ENCODE results near the gene STOML2.
A peak's percentile ranks its signal among the peaks of the same experiment; 100 is the strongest.

The STOML2 gene

GRCh38 chr9:35097573-35097972 is 5.4 kb downstream of the STOML2 start:
- H3K9me2 ChIP-seq (replicated peaks; ENCODE audit: insufficient read depth, low read length): no peaks in the 10 kb centered on the region
- TF ChIP-seq CTCF (IDR thresholded peaks at IDR 0.05; ENCODE audit: insufficient read depth, low read length, poor library complexity, severe bottlenecking) (no peak), EZH2phosphoT487 (conservative IDR thresholded peaks at IDR 0.05; ENCODE audit: low read length) (no peak)
- peaks cover 18% of the 10 kb centered on the region for H3K79me2 ChIP-seq (ENCODE audit: insufficient read depth, low read length)
- H3K9ac ChIP-seq (ENCODE audit: low read length): no peak overlapping the region
- no peaks in the 10 kb centered on the region for H3K27me3 ChIP-seq (ENCODE audit: low read length)
- no peak overlapping the region for H3K4me3 ChIP-seq (ENCODE audit: insufficient read depth, low read length, poor library complexity, severe bottlenecking)
- no peak overlapping the region for H3K4me2 ChIP-seq (ENCODE audit: low read depth, low read length, poor library complexity, severe bottlenecking)
- H3K9me3 ChIP-seq (ENCODE audit: insufficient read depth, low read length): no peaks in the 10 kb centered on the region
- no peaks in the 10 kb centered on the region for H3K36me3 ChIP-seq (ENCODE audit: low read length)
- H2AFZ ChIP-seq (ENCODE audit: low read depth, low read length, severe bottlenecking): no peak overlapping the region
- H3F3A ChIP-seq (ENCODE audit: insufficient read depth): no peaks in the 10 kb centered on the region
- H4K20me1 ChIP-seq (ENCODE audit: low read depth, low read length): no peaks in the 10 kb centered on the region
- H3K27ac ChIP-seq (ENCODE audit: low read depth, low read length): no peak overlapping the region

GRCh38 chr9:35096035-35096849 is 6.7 kb downstream of the STOML2 start, which contains the start of gene PIGO:
Gene PIGO, minus strand, starts transcription at chr9:35096591. Its CDS starts 1,026 bp downstream, at chr9:35095565.
- H3K4me2 ChIP-seq (ENCODE audit: low read depth, low read length, poor library complexity, severe bottlenecking): peak within 1 kb of the TSS; percentile 66
- no peaks in the 10 kb centered on the region for H3F3A ChIP-seq (ENCODE audit: insufficient read depth)
- no peaks in the 10 kb centered on the region for H3K9me3 ChIP-seq (ENCODE audit: insufficient read depth, low read length)
- no peaks in the 10 kb centered on the region for H3K36me3 ChIP-seq (ENCODE audit: low read length)
- H3K9me2 ChIP-seq (replicated peaks; ENCODE audit: insufficient read depth, low read length): no peaks in the 10 kb centered on the region
- peak within 1 kb of the TSS; percentile 83 for H3K27ac ChIP-seq (ENCODE audit: low read depth, low read length)
- peaks cover 6% of the 10 kb centered on the region; the same call in 1 of the 2 replicates for H3K79me2 ChIP-seq (ENCODE audit: insufficient read depth, low read length)
- peak within 1 kb of the TSS; percentile 71 for H2AFZ ChIP-seq (ENCODE audit: low read depth, low read length, severe bottlenecking)
- H3K4me3 ChIP-seq (ENCODE audit: insufficient read depth, low read length, poor library complexity, severe bottlenecking): peak within 1 kb of the TSS; percentile 85
- H3K9ac ChIP-seq (ENCODE audit: low read length): peak within 1 kb of the TSS; percentile 92
- no peaks in the 10 kb centered on the region for H4K20me1 ChIP-seq (ENCODE audit: low read depth, low read length)
- TF ChIP-seq CTCF (IDR thresholded peaks at IDR 0.05; ENCODE audit: insufficient read depth, low read length, poor library complexity, severe bottlenecking) (peak; percentile 93), EZH2phosphoT487 (conservative IDR thresholded peaks at IDR 0.05; ENCODE audit: low read length) (no peak)
- no peaks in the 10 kb centered on the region for H3K27me3 ChIP-seq (ENCODE audit: low read length)

- Histone ChIP-seq H3K27me3 (ENCODE audit: low read length) (no peaks in the 10 kb centered on the region), H2AFZ (ENCODE audit: low read depth, low read length, severe bottlenecking) (no peak overlapping the region), H3K9ac (ENCODE audit: low read length) (no peak overlapping the region), H3K9me2 (replicated peaks; ENCODE audit: insufficient read depth, low read length) (no peaks in the 10 kb centered on the region), H4K20me1 (ENCODE audit: low read depth, low read length) (no peaks in the 10 kb centered on the region), H3K4me2 (ENCODE audit: low read depth, low read length, poor library complexity, severe bottlenecking) (no peak overlapping the region), H3F3A (ENCODE audit: insufficient read depth) (no peaks in the 10 kb centered on the region), H3K4me3 (ENCODE audit: insufficient read depth, low read length, poor library complexity, severe bottlenecking) (no peak overlapping the region), H3K27ac (ENCODE audit: low read depth, low read length) (no peak overlapping the region), H3K36me3 (ENCODE audit: low read length) (no peaks in the 10 kb centered on the region), H3K79me2 (ENCODE audit: insufficient read depth, low read length) (peaks cover 6% of the 10 kb centered on the region; the same call in 1 of the 2 replicates), H3K9me3 (ENCODE audit: insufficient read depth, low read length) (no peaks in the 10 kb centered on the region)
- TF ChIP-seq CTCF (IDR thresholded peaks at IDR 0.05; ENCODE audit: insufficient read depth, low read length, poor library complexity, severe bottlenecking) (no peak), EZH2phosphoT487 (conservative IDR thresholded peaks at IDR 0.05; ENCODE audit: low read length) (no peak)
Measured at GRCh38 chr9:35091536-35091935, 11.4 kb downstream of the STOML2 start.
